Measurements from ENCODE around the gene CAST. TPM values are rescaled to one million over a fixed set of nuclear protein-coding genes. Genes with fewer than 3 reads are reported as not detected.
"Not testable (repeated sequence)": the region's sequence is repeated elsewhere in the genome, so short reads cannot be mapped to it uniquely, and the experiment has no call there.

The CAST gene
- 100 to 1,000 TPM in 1 of 2 donors, 10 to 100 TPM in 1; 97.5 to 169 TPM for total RNA-seq

GRCh38 chr5:96661855-96662724, at the start of gene CAST:
Gene CAST, plus strand, starts transcription at chr5:96662376. Its CDS starts 47 bp downstream, at chr5:96662423.
- Mint-ChIP-seq H3K9me3 (no peaks in the 10 kb centered on the region), H3K27ac (peak within 1 kb of the TSS; percentile 86 to 97), H3K36me3 (peaks cover 4 to 11% of the 10 kb centered on the region in 2 donors)
- DNase-seq (ENCODE audit: low spot score in 2 of 2), result peak; percentile 78 to 85
- ATAC-seq, result peak; percentile 77 to 82

- Mint-ChIP-seq H3K9me3 (peaks cover 0 to 8% of the 10 kb centered on the region in 2 donors), H3K27ac (no peak overlapping the region), H3K36me3 (no peaks in the 10 kb centered on the region)
- ATAC-seq (peak; percentile 77 to 90), DNase-seq (ENCODE audit: low spot score in 2 of 2) (peak in 1 of 2 donors; percentile 34)
Measured at GRCh38 chr5:96614110-96614691, 48.0 kb upstream of the CAST start.

GRCh38 chr5:96615223-96615622, 47.0 kb upstream of the CAST start:
- DNase-seq (ENCODE audit: low spot score in 2 of 2) (no peak), ATAC-seq (no peak)
- no peaks in the 10 kb centered on the region for H3K36me3 Mint-ChIP-seq
- H3K27ac Mint-ChIP-seq, result no peak overlapping the region
- peaks cover 0 to 5% of the 10 kb centered on the region in 2 donors for H3K9me3 Mint-ChIP-seq

- peaks cover 0 to 4% of the 10 kb centered on the region in 2 donors for H3K9me3 Mint-ChIP-seq
- ATAC-seq (no peak), DNase-seq (ENCODE audit: low spot score in 2 of 2) (no peak)
- H3K27ac Mint-ChIP-seq, result no peak overlapping the region
- H3K36me3 Mint-ChIP-seq, result no peaks in the 10 kb centered on the region
Measured at GRCh38 chr5:96616801-96617200, 45.4 kb upstream of the CAST start.

GRCh38 chr5:96618311-96619016, 43.7 kb upstream of the CAST start:
- H3K36me3 Mint-ChIP-seq; ATAC-seq; DNase-seq (ENCODE audit: low spot score in 2 of 2); H3K27ac Mint-ChIP-seq; H3K9me3 Mint-ChIP-seq: not testable (repeated sequence)

GRCh38 chr5:96619946-96620345, 42.2 kb upstream of the CAST start:
- H3K27ac Mint-ChIP-seq, result no peak overlapping the region
- H3K36me3 Mint-ChIP-seq, result no peaks in the 10 kb centered on the region
- no peak for ATAC-seq
- no peak for DNase-seq (ENCODE audit: low spot score in 2 of 2)
- peaks cover 0 to 4% of the 10 kb centered on the region in 2 donors for H3K9me3 Mint-ChIP-seq

- ATAC-seq (no peak), DNase-seq (ENCODE audit: low spot score in 2 of 2) (no peak)
- H3K27ac Mint-ChIP-seq, result no peak overlapping the region
- no peaks in the 10 kb centered on the region for H3K36me3 Mint-ChIP-seq
- no peaks in the 10 kb centered on the region for H3K9me3 Mint-ChIP-seq
Measured at GRCh38 chr5:96624596-96624995, 37.6 kb upstream of the CAST start.

GRCh38 chr5:96625365-96625764, 36.8 kb upstream of the CAST start:
- ATAC-seq, result no peak
- Mint-ChIP-seq H3K27ac (no peak overlapping the region), H3K36me3 (no peaks in the 10 kb centered on the region), H3K9me3 (no peaks in the 10 kb centered on the region)
- no peak for DNase-seq (ENCODE audit: low spot score in 2 of 2)

- ATAC-seq (no peak), DNase-seq (ENCODE audit: low spot score in 2 of 2) (no peak)
- peak overlapping the region in 1 of 2 donors; percentile 64 for H3K27ac Mint-ChIP-seq
- no peaks in the 10 kb centered on the region for H3K36me3 Mint-ChIP-seq
- no peaks in the 10 kb centered on the region for H3K9me3 Mint-ChIP-seq
Measured at GRCh38 chr5:96626956-96627355, 35.2 kb upstream of the CAST start.

GRCh38 chr5:96627792-96628398, 34.3 kb upstream of the CAST start:
- DNase-seq (ENCODE audit: low spot score in 2 of 2) (no peak), ATAC-seq (peak in 1 of 2 donors; percentile 46)
- peak overlapping the region in 1 of 2 donors; percentile 64 for H3K27ac Mint-ChIP-seq

GRCh38 chr5:96628406-96628805, 33.8 kb upstream of the CAST start:
- H3K36me3 Mint-ChIP-seq, result no peaks in the 10 kb centered on the region
- H3K27ac Mint-ChIP-seq, result no peak overlapping the region
- no peaks in the 10 kb centered on the region for H3K9me3 Mint-ChIP-seq
- ATAC-seq (no peak), DNase-seq (ENCODE audit: low spot score in 2 of 2) (no peak)

More at GRCh38 chr5:96627792-96628398, 34.3 kb upstream of the CAST start:
- H3K9me3 Mint-ChIP-seq, result no peaks in the 10 kb centered on the region
- H3K36me3 Mint-ChIP-seq, result no peaks in the 10 kb centered on the region

GRCh38 chr5:96629774-96630173, 32.4 kb upstream of the CAST start:
- DNase-seq (ENCODE audit: low spot score in 2 of 2) (no peak), ATAC-seq (no peak)
- H3K27ac Mint-ChIP-seq, result no peak overlapping the region
- no peaks in the 10 kb centered on the region for H3K36me3 Mint-ChIP-seq
- no peaks in the 10 kb centered on the region for H3K9me3 Mint-ChIP-seq

- no peak overlapping the region for H3K27ac Mint-ChIP-seq
- DNase-seq (ENCODE audit: low spot score in 2 of 2), result no peak
- H3K9me3 Mint-ChIP-seq, result no peaks in the 10 kb centered on the region
- no peak for ATAC-seq
- no peaks in the 10 kb centered on the region for H3K36me3 Mint-ChIP-seq
Measured at GRCh38 chr5:96633820-96634219, 28.4 kb upstream of the CAST start.

- Mint-ChIP-seq H3K27ac (no peak overlapping the region), H3K36me3 (no peaks in the 10 kb centered on the region), H3K9me3 (no peaks in the 10 kb centered on the region)
- ATAC-seq, result no peak
- no peak for DNase-seq (ENCODE audit: low spot score in 2 of 2)
Measured at GRCh38 chr5:96634881-96635280, 27.3 kb upstream of the CAST start.

- Mint-ChIP-seq H3K36me3 (no peaks in the 10 kb centered on the region), H3K27ac (no peak overlapping the region), H3K9me3 (no peaks in the 10 kb centered on the region)
- no peak for ATAC-seq
- DNase-seq (ENCODE audit: low spot score in 2 of 2), result no peak
Measured at GRCh38 chr5:96636046-96636445, 26.1 kb upstream of the CAST start.

- no peak overlapping the region for H3K27ac Mint-ChIP-seq
- H3K36me3 Mint-ChIP-seq, result no peaks in the 10 kb centered on the region
- ATAC-seq (no peak), DNase-seq (ENCODE audit: low spot score in 2 of 2) (no peak)
- no peaks in the 10 kb centered on the region for H3K9me3 Mint-ChIP-seq
Measured at GRCh38 chr5:96636594-96636993, 25.6 kb upstream of the CAST start.

- H3K36me3 Mint-ChIP-seq, result no peaks in the 10 kb centered on the region
- no peak for ATAC-seq
- no peaks in the 10 kb centered on the region for H3K9me3 Mint-ChIP-seq
- no peak for DNase-seq (ENCODE audit: low spot score in 2 of 2)
- no peak overlapping the region for H3K27ac Mint-ChIP-seq
Measured at GRCh38 chr5:96637196-96637595, 25.0 kb upstream of the CAST start.
